GM18511 (cell line): ENCODE measurements around the gene ENHO.

ENCODE experiments used
- ATAC-seq: cut with Tn5 transposase; IDR thresholded peaks from one replicate; pipeline ENCODE4 v1.9.1; 2021; ENCODE audit warnings: mild to moderate bottlenecking, moderate library complexity; ENCODE audit not compliant: unreplicated experiment

Gene ENHO

GRCh38 chr9:34555936-34556525, 33.2 kb upstream of the ENHO start:
- ATAC-seq, result no peak

GRCh38 chr9:34555500-34555899, 32.7 kb upstream of the ENHO start:
- ATAC-seq, result no peak

DNA sequence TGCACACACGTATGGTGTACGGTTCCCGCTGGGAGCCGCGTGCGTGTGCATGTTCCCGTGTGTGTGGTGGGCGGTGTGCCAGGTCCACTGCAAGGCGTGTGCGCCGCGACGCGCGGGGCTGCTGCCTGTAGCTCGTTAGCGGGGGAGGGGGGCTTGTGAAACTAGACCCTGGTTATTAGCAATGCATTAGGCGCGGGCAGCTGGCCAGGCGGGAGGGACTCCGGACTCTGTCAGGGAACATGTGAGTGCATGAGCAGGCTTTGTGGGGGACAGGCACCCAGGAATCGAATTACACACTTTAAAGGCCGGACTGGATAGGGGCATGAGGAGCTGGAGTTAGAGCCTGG, 32.2 kb upstream of the ENHO start:
- ATAC-seq, result no peak

- ATAC-seq, result no peak
Measured at GRCh38 chr9:34554211-34555001, 31.6 kb upstream of the ENHO start.

DNA sequence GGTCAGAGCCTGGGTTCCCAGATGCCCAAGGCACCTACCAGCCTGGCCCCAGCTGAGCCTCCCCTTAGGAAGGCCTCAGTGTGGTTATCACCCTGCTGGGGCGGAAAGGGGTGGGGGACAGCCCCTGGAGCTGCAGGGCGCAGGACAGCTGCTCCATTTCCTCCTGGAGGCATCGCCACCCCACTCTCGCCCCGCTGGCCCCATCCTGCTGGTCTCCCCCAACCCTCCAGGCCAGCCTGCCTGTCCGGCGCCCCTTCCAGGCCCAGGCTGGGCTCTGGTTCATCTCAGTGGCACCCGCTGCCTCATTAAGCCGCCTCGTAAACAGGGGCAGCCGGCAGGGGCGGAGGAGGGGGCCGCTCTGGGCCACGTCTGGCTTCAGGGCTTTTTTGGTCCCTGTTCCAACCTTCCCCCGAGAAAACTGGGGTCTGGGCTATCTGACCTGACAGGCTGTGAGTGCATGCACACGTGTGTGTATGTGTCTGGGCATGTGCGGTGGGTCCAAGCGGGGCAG, 30.8 kb upstream of the ENHO start:
- no peak for ATAC-seq

GRCh38 chr9:34552986-34553385, 30.2 kb upstream of the ENHO start:
- no peak for ATAC-seq

DNA sequence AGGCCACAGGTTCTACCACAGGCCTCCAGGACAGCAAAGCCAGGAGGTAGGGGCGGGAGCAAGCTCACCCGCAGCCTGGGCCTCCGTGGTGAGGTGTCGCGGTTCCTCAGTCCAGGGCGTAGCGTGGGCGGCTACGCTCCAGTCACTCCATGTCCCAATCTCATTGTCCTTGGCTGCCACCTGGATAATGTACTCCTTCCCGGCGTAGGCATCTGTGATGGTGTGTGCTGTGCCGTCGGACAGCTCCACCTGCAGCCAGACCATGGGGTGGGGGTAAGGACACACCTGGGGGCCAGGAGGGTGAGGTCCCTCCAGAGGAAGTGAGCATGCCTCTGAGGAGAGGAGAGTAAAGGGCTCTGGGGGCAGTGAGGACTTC, 29.8 kb upstream of the ENHO start:
- no peak for ATAC-seq

DNA sequence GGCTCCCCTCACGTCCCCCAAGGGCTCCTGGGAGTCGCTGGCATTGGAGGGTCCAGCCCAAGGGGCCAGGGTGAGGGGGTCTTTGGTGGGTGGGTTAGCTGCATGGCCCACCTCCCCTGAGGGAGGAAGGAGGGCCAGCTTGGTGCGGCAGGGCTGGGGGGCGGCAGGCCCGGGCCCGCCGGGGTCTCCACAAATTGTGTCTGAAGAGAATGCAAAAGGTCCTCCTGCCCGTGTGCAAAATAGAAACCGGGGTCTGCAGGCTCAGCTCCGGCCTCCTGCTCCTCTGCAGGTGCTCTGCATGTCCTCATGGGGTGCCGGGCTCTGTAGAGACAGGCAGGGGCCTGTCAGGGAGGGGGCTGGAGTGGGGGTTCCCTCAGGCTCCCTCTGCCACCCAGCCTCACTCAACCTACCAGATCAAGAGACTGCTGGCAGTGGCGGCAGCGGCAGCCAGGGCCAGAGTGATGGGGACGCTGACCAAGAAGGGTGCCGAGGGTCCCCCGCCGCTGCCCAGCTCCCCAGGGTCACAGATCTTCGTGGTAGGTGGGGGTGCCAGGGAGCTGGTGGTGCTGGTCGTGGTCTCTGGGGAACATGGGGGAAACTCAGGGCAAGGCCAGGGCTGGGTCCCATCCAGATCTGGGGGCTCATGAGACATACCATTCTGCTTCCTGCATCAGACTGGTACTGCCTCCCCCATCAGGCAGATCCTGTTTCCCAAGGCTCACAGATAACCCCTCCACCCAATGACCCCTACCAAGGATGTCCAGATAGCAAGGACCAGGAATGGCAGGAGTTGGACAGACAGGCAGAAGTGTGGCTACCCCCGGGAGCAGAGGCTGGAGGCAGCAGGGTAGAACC, 29.2 kb upstream of the ENHO start:
- ATAC-seq, result no peak

DNA sequence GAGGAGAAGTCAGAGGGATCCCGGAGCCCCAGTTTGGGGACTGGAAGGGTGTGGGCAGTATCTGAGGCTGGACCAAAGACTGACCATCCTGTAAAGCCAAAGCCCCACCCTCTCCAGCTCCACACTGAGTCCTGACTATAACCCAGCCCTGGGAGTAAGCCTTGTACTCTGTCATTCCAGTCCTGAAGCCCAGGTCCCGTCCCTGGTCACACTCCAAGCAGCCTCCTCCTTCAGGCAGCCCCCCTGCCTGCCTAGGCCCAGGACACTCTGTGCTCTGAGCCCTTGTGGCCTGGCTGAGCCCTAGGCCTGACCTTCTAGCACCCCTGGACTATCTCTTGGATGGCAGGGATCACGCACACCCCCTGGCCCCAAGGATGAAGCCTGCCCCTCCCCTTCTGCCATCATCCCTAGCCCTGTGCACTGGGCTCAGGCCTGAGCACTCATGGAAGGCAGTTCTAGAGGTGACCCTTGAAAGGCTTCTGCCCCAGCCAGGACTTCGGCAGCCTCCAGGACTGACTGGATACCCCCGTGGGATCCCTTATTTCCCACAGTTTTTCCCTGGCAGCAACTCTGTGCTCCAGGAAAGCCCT, 28.0 kb upstream of the ENHO start:
- no peak for ATAC-seq

GRCh38 chr9:34550016-34550680, 27.4 kb upstream of the ENHO start:
- no peak for ATAC-seq

DNA sequence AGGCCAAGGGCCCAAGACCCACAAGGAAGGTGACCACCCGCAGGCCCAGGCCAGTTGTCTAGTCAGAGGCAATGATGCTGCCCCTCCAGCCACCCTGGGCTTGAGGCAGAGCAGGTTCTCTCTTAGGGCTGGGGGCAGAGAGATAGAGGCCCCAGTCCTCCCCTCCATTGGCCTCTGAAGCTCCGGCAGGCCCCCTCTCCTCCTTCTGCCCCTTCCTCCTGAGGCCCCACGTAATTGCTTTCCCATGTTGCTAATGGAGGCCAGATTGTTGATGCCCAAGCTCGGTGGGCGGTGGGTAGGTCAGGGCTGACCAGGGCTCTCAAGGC, 26.6 kb upstream of the ENHO start:
- no peak for ATAC-seq

DNA sequence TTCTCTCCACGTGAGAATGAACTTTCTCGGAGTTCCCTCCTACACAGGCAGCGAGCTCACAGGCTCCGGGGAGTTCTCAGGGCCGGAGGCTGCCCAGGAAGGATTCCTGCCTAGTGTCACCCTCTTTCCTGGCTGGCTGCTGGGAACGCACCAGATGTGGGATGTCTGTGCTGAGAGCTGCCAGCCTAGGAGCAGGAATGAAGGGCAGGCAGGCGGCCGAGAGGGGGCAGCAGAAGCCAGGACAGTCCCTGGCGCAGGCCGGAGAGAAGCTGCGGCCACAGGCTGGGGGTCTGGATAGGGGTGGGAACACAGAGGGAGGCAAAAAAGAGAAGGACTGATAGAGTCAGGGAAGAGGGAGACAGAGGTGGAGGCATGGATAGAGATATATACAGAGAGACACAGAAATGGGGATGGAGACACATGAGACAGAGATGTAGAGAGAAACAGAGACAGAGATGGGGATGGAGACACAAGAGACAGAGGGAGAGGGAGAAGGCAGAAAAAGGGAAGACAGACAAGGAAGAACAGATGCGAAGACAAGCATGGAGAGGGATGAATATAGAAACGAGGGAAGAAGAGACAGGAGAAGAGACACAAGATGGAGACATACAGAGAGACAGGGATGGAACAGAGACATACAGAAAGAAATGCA, 25.3 kb upstream of the ENHO start:
- no peak for ATAC-seq

DNA sequence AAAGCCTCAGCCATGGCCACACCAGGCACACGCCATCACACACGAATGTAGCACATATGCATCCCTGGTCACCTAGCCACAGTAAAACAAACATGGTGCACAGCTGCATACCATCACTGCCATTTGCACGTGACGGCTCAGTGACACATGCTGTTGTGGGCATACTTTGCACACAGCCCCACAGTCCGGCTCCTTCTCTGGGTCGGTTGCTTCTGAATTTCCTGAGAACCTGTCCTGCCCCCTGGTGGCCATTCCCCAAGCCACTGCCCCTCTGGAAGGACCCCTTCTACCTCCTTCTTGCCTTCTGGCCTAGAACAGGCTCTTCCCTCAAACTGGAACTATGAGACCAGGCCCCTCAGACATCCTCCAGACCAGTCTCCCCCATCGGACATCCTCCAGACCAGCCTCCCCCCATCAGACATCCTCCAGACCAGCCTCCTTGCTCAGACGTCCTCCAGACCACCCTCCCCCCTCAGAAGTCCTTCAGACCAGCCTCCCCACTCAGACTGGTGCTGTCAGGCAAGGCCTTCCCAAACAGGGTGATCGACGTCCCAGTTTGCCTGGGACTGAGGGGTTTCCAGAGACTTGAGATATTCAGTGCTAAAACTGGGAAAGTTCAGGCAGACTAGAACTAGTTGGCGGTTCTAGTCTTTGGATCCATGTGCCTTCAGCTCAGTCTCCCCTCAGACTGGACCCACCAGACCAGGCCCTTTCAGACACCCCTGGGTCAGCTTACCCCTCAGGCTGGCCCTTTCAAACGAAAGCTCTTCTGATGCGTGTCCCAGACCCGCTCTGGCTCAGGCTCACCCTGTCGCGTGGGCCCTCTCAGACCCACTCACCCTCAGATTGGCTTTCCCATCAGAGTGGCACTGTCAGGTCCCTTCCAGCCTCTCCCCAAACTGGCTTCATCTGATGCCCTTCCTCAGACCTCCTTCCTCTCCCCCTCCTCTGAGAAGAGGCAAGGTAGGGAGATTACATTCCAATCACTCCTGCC, 24.3 kb upstream of the ENHO start:
- no peak for ATAC-seq

DNA sequence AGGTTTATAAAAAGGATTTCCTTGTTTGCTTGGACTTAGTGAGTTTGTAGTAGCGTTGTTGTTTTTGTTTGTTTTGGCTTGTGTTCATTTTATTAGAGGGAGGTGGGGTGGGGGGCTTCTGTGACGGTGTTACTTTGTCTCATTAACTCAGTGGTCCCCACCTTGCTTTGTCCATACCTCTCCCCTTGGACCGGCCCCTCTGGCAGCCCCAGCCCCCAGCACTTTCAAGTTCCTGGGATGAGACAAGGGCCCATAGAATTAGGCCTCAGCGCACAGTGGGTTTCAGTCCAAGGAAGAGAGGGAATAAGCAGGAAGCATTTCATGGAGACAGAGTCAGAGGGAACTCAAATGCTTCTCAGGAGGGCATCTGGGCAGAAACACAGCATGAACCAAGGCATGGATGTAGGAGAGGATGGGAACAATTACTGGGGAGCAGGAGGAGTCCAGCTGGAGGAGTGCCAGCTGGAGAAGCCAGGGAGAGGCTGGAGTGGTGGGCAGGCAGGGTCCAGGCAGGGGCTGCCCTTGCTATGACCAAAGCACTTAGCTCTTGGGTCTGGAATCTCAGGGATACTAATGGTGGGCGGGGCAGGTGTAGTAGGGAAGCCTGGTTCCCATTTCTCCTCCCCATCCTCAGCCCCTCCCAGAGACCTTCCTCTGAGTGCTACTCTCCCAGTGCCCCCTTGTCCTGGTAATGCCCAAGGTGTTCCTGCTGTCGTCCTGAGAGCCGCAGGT, 23.5 kb upstream of the ENHO start:
- no peak for ATAC-seq

DNA sequence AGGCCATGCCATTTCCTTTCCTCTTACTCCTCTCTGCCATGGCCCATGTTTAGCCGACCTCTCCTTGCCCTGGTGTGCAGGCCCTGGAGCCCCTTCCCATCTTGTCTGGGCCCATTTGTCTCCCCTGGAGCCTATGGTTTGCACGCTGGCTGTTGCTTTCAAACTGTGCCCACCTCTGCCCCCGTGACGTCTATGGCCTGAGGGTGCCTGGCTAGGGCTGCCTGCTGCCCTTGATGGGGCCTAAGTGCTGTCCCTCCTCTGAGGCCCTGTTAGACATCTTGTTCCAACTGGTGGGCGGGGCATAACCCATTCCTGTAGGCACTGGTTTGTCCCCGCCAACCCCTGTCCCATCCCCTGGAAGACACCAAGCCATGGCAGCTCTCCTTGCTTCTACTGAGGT, 22.7 kb upstream of the ENHO start:
- no peak for ATAC-seq

- ATAC-seq, result no peak
Measured at GRCh38 chr9:34544035-34544434, 21.2 kb upstream of the ENHO start.

DNA sequence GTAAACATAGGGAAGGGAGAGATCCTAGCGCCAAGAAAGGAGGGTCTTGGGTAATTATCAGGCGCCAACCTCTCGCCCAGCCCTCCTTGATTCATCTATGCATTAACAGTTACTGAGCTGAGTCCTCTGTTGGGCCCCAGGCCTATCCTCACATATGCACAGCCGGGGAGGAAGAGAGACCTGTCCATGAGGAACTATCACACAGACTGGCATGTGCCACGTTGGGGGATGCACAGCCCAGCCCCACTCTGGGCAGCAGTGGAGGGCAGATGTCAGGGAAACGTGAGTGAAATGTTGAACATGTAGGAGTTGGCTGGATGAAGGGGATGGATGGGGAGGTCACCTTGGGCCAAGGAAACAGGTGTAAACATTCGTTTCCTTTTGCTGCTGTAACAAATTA, 18.8 kb upstream of the ENHO start:
- ATAC-seq, result no peak

GRCh38 chr9:34540827-34541226, 18.0 kb upstream of the ENHO start:
- no peak for ATAC-seq

GRCh38 chr9:34536685-34537084, 13.9 kb upstream of the ENHO start:
- ATAC-seq, result no peak
